Measurements from ENCODE around the gene COL24A1. TPM values are rescaled to one million over a fixed set of nuclear protein-coding genes. Genes with fewer than 3 reads are reported as not detected.

The COL24A1 gene
- total RNA-seq, 1 experiment from 2014 or later = 0.15 TPM

DNA sequence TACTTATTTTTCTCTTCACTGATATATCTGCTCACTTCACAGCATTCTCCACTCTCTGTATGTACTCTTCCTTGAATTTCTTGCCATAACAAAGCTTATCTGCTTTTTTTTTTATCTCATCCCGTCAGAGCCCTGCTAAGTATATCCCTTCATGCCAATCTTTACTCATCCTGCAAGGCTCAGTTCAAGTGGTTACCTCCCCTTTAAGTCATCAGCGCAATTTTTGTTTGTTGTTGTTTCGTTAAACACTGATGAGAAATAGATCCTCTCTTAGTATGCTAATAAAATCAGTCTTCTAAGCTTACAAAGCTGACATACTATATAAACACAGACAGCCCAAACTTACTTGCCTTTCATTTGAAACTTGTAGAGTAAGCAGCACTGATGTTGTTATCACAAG lies 17.8 kb downstream of the COL24A1 start:
- no peak for DNase-seq (ENCODE audit: low spot score)
- no TSS peak for BruUV-seq (replicated peaks)
- TF ChIP-seq CTCF (conservative IDR thresholded peaks at IDR 0.05; ENCODE audit: low read depth, low read length) (no peak), EZH2 (IDR thresholded peaks at IDR 0.05; ENCODE audit: borderline replicate concordance, low read depth, low read length, poor library complexity, severe bottlenecking) (no peak)
- CTCF ChIA-PET = no interaction called here
- Histone ChIP-seq H3K9me3 (ENCODE audit: low read depth, low read length, poor library complexity, severe bottlenecking) (no peaks in the 10 kb centered on the region), H3K36me3 (ENCODE audit: insufficient read depth, low read length, poor library complexity, severe bottlenecking) (no peaks in the 10 kb centered on the region), H3K4me3 (ENCODE audit: low read depth, low read length, poor library complexity, severe bottlenecking) (no peak overlapping the region), H3K27ac (ENCODE audit: low read depth, low read length, poor library complexity, severe bottlenecking) (no peak overlapping the region), H3K4me1 (ENCODE audit: insufficient read depth, low read length, poor library complexity, severe bottlenecking) (no peaks in the 10 kb centered on the region), H3K27me3 (replicated peaks; ENCODE audit: insufficient read depth, low read depth, low read length, poor library complexity) (no peaks in the 10 kb centered on the region)
- POLR2A ChIA-PET (ENCODE audit: low non-redundant PET) = no interaction called here
- intact Hi-C loops (cut with micrococcal nuclease; ENCODE audit: unreplicated experiment) = no loop called here

DNA sequence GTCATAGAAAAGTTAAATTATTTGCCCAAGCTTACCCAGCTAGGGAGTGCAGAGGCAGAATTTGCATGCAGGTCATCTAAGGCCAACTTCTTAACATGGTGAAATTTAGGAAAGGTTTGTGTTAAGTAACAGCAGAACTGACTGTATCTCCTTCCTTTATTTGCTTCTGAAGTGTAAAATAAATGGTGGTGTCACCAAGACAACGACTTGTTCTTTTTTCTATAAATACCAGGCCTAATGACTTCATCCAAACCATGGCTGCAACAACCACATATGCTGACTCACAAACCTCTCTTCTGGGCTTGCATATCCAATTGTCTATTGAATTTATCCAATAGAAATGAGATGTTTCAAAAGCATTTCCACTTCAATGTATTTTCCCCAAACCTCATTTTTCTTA lies 19.1 kb downstream of the COL24A1 start:
- POLR2A ChIA-PET (ENCODE audit: low non-redundant PET) = no interaction called here
- Histone ChIP-seq H3K36me3 (ENCODE audit: insufficient read depth, low read length, poor library complexity, severe bottlenecking) (no peaks in the 10 kb centered on the region), H3K9me3 (ENCODE audit: low read depth, low read length, poor library complexity, severe bottlenecking) (no peaks in the 10 kb centered on the region), H3K4me1 (ENCODE audit: insufficient read depth, low read length, poor library complexity, severe bottlenecking) (no peaks in the 10 kb centered on the region), H3K27me3 (replicated peaks; ENCODE audit: insufficient read depth, low read depth, low read length, poor library complexity) (no peaks in the 10 kb centered on the region), H3K27ac (ENCODE audit: low read depth, low read length, poor library complexity, severe bottlenecking) (no peak overlapping the region), H3K4me3 (ENCODE audit: low read depth, low read length, poor library complexity, severe bottlenecking) (no peak overlapping the region)
- CTCF ChIA-PET = no interaction called here
- BruUV-seq (replicated peaks) = no TSS peak
- no peak for DNase-seq (ENCODE audit: low spot score)
- no peak for TF ChIP-seq CTCF (conservative IDR thresholded peaks at IDR 0.05; ENCODE audit: low read depth, low read length)
- TF ChIP-seq EZH2 (IDR thresholded peaks at IDR 0.05; ENCODE audit: borderline replicate concordance, low read depth, low read length, poor library complexity, severe bottlenecking) = no peak
- intact Hi-C loops (cut with micrococcal nuclease; ENCODE audit: unreplicated experiment) = no loop called here

GRCh38 chr1:86119214-86119764 lies 37.3 kb downstream of the COL24A1 start:
- no peaks in the 10 kb centered on the region for H3K9me3 ChIP-seq (ENCODE audit: low read depth, low read length, poor library complexity, severe bottlenecking)
- no peaks in the 10 kb centered on the region for H3K27me3 ChIP-seq (replicated peaks; ENCODE audit: insufficient read depth, low read depth, low read length, poor library complexity)
- H3K36me3 ChIP-seq (ENCODE audit: insufficient read depth, low read length, poor library complexity, severe bottlenecking) = no peaks in the 10 kb centered on the region
- intact Hi-C loops (cut with micrococcal nuclease; ENCODE audit: unreplicated experiment) = no loop called here
- DNase-seq (ENCODE audit: low spot score) = no peak
- no peaks in the 10 kb centered on the region for H3K4me1 ChIP-seq (ENCODE audit: insufficient read depth, low read length, poor library complexity, severe bottlenecking)
- TF ChIP-seq EZH2 (IDR thresholded peaks at IDR 0.05; ENCODE audit: borderline replicate concordance, low read depth, low read length, poor library complexity, severe bottlenecking) (no peak), CTCF (conservative IDR thresholded peaks at IDR 0.05; ENCODE audit: low read depth, low read length) (no peak)
- POLR2A ChIA-PET (ENCODE audit: low non-redundant PET) = no interaction called here
- no peak overlapping the region for H3K4me3 ChIP-seq (ENCODE audit: low read depth, low read length, poor library complexity, severe bottlenecking)
- H3K27ac ChIP-seq (ENCODE audit: low read depth, low read length, poor library complexity, severe bottlenecking) = no peak overlapping the region
- CTCF ChIA-PET = no interaction called here
- BruUV-seq (replicated peaks) = no TSS peak

All from A673 (cell line).